WI38 (cell line): ENCODE results near the gene MCM3.

Source experiments
- H3K4me3 ChIP-seq: 2 replicates; pipeline ENCODE4 v1.5.1; 2011; ENCODE audit warnings: low read depth, mild to moderate bottlenecking, control low read depth, low read length
- CTCF ChIP-seq: IDR thresholded peaks from 2 replicates; pipeline ENCODE4 v1.5.1; 2012; ENCODE audit warnings: low read depth, mild to moderate bottlenecking, control low read depth, low read length

The MCM3 gene

GRCh38 chr6:52217761-52218160 lies 66.8 kb downstream of the MCM3 start:
- no peak overlapping the region for H3K4me3 ChIP-seq
- no peak for TF ChIP-seq CTCF

GRCh38 chr6:52216932-52217575 lies 67.5 kb downstream of the MCM3 start:
- no peak for TF ChIP-seq CTCF
- no peak overlapping the region for H3K4me3 ChIP-seq

GRCh38 chr6:52215787-52216186 lies 68.8 kb downstream of the MCM3 start:
- no peak for TF ChIP-seq CTCF
- no peak overlapping the region for H3K4me3 ChIP-seq
